Activated T-helper 17 cell treated with anti-CD3 and anti-CD28 coated beads, Interleukin-2, amount 50 U/mL, for 72 hours (primary cell): ENCODE measurements around the gene MORN1. TPM values are rescaled to one million over a fixed set of nuclear protein-coding genes. Genes with fewer than 3 reads are reported as not detected.

Source experiments
- ATAC-seq: fragments of 150-1000 bp; cut with Tn5 transposase; replicated peaks from 2 replicates; pipeline ENCODE4 v1.10.0; 2021; ENCODE audit warnings: mild to moderate bottlenecking, moderate library complexity
- H3K27ac Mint-ChIP-seq: one replicate; pipeline ENCODE4 v1.8.0; 2022; ENCODE audit warnings: mixed read lengths
- H3K27me3 Mint-ChIP-seq: one replicate; pipeline ENCODE4 v1.8.0; 2022; ENCODE audit warnings: mixed read lengths
- H3K36me3 Mint-ChIP-seq: one replicate; pipeline ENCODE4 v1.8.0; 2022; ENCODE audit warnings: low read depth, mild to moderate bottlenecking, mixed read lengths
- H3K4me1 Mint-ChIP-seq: one replicate; pipeline ENCODE4 v1.8.0; 2022; ENCODE audit warnings: mixed read lengths
- H3K4me3 Mint-ChIP-seq: one replicate; pipeline ENCODE4 v1.8.0; 2022; ENCODE audit warnings: mild to moderate bottlenecking, mixed read lengths
- H3K9me3 Mint-ChIP-seq: one replicate; pipeline ENCODE4 v1.8.0; 2022; ENCODE audit warnings: mixed read lengths
- total RNA-seq, 2 donors: library from RNA; stranded (reverse); gene quantifications; one replicate each; pipeline ENCODE4 v1.2.3, GENCODE V29; 2022

Gene MORN1
- total RNA-seq, 2 donors from 2014 or later: 4.4 to 5.3 TPM

GRCh38 chr1:2312160-2312514 lies 79.2 kb downstream of the MORN1 start:
- no peaks in the 10 kb centered on the region for H3K9me3 Mint-ChIP-seq
- no peak overlapping the region for H3K27ac Mint-ChIP-seq
- H3K27me3 Mint-ChIP-seq: no peaks in the 10 kb centered on the region
- no peak for ATAC-seq
- H3K4me3 Mint-ChIP-seq: no peak overlapping the region
- peaks cover 20% of the 10 kb centered on the region for H3K36me3 Mint-ChIP-seq
- H3K4me1 Mint-ChIP-seq: no peaks in the 10 kb centered on the region

- Mint-ChIP-seq H3K27ac (no peak overlapping the region), H3K4me1 (no peaks in the 10 kb centered on the region)
Observed at GRCh38 chr1:2311184-2312032, 79.9 kb downstream of the MORN1 start.

GRCh38 chr1:2310332-2311183 lies 80.8 kb downstream of the MORN1 start:
- no peaks in the 10 kb centered on the region for H3K4me1 Mint-ChIP-seq
- no peak overlapping the region for H3K27ac Mint-ChIP-seq
- no peaks in the 10 kb centered on the region for H3K9me3 Mint-ChIP-seq
- no peaks in the 10 kb centered on the region for H3K27me3 Mint-ChIP-seq
- no peak overlapping the region for H3K4me3 Mint-ChIP-seq
- ATAC-seq: no peak
- peaks cover 32% of the 10 kb centered on the region for H3K36me3 Mint-ChIP-seq

More at GRCh38 chr1:2311184-2312032, 79.9 kb downstream of the MORN1 start:
- H3K4me3 Mint-ChIP-seq: no peak overlapping the region
- no peaks in the 10 kb centered on the region for H3K27me3 Mint-ChIP-seq
- ATAC-seq: peak; percentile 50
- no peaks in the 10 kb centered on the region for H3K9me3 Mint-ChIP-seq
- peaks cover 26% of the 10 kb centered on the region for H3K36me3 Mint-ChIP-seq

GRCh38 chr1:2308844-2309243 lies 82.5 kb downstream of the MORN1 start:
- Mint-ChIP-seq H3K27ac (no peak overlapping the region), H3K4me3 (no peak overlapping the region), H3K4me1 (no peaks in the 10 kb centered on the region)

GRCh38 chr1:2307972-2308371 lies 83.4 kb downstream of the MORN1 start:
- Mint-ChIP-seq H3K9me3 (no peaks in the 10 kb centered on the region), H3K4me1 (no peaks in the 10 kb centered on the region), H3K36me3 (peaks cover 52% of the 10 kb centered on the region), H3K27me3 (no peaks in the 10 kb centered on the region), H3K4me3 (no peak overlapping the region), H3K27ac (no peak overlapping the region)
- ATAC-seq: no peak

More at GRCh38 chr1:2308844-2309243, 82.5 kb downstream of the MORN1 start:
- Mint-ChIP-seq H3K36me3 (peaks cover 43% of the 10 kb centered on the region), H3K9me3 (no peaks in the 10 kb centered on the region), H3K27me3 (no peaks in the 10 kb centered on the region)
- ATAC-seq: no peak

- Mint-ChIP-seq H3K27me3 (no peaks in the 10 kb centered on the region), H3K4me1 (no peaks in the 10 kb centered on the region), H3K27ac (no peak overlapping the region), H3K9me3 (no peaks in the 10 kb centered on the region), H3K4me3 (no peak overlapping the region), H3K36me3 (peaks cover 57% of the 10 kb centered on the region)
- no peak for ATAC-seq
Observed at GRCh38 chr1:2307064-2307605, 84.2 kb downstream of the MORN1 start.

GRCh38 chr1:2306151-2306978 lies 85.0 kb downstream of the MORN1 start:
- no peak for ATAC-seq
- no peaks in the 10 kb centered on the region for H3K27me3 Mint-ChIP-seq
- H3K4me3 Mint-ChIP-seq: no peak overlapping the region
- no peaks in the 10 kb centered on the region for H3K9me3 Mint-ChIP-seq
- no peaks in the 10 kb centered on the region for H3K4me1 Mint-ChIP-seq
- no peak overlapping the region for H3K27ac Mint-ChIP-seq
- H3K36me3 Mint-ChIP-seq: peaks cover 57% of the 10 kb centered on the region

- no peak overlapping the region for H3K4me3 Mint-ChIP-seq
- no peak overlapping the region for H3K27ac Mint-ChIP-seq
- ATAC-seq: no peak
- no peaks in the 10 kb centered on the region for H3K27me3 Mint-ChIP-seq
- peaks cover 57% of the 10 kb centered on the region for H3K36me3 Mint-ChIP-seq
- H3K4me1 Mint-ChIP-seq: no peaks in the 10 kb centered on the region
- no peaks in the 10 kb centered on the region for H3K9me3 Mint-ChIP-seq
Observed at GRCh38 chr1:2304921-2305681, 86.3 kb downstream of the MORN1 start.

- Mint-ChIP-seq H3K27me3 (no peaks in the 10 kb centered on the region), H3K36me3 (peaks cover 57% of the 10 kb centered on the region), H3K9me3 (no peaks in the 10 kb centered on the region), H3K4me1 (no peaks in the 10 kb centered on the region), H3K4me3 (no peak overlapping the region), H3K27ac (no peak overlapping the region)
- ATAC-seq: no peak
Observed at GRCh38 chr1:2304282-2304681, 87.1 kb downstream of the MORN1 start.

GRCh38 chr1:2303781-2304180 lies 87.6 kb downstream of the MORN1 start:
- Mint-ChIP-seq H3K9me3 (no peaks in the 10 kb centered on the region), H3K4me3 (no peak overlapping the region), H3K27me3 (no peaks in the 10 kb centered on the region), H3K27ac (no peak overlapping the region), H3K36me3 (peaks cover 57% of the 10 kb centered on the region), H3K4me1 (peaks cover 1% of the 10 kb centered on the region)
- no peak for ATAC-seq

- H3K4me3 Mint-ChIP-seq: no peak overlapping the region
- H3K27ac Mint-ChIP-seq: no peak overlapping the region
- H3K36me3 Mint-ChIP-seq: peaks cover 53% of the 10 kb centered on the region
- H3K9me3 Mint-ChIP-seq: no peaks in the 10 kb centered on the region
- H3K4me1 Mint-ChIP-seq: peaks cover 5% of the 10 kb centered on the region
- ATAC-seq: no peak
- H3K27me3 Mint-ChIP-seq: no peaks in the 10 kb centered on the region
Observed at GRCh38 chr1:2303016-2303775, 88.2 kb downstream of the MORN1 start.

- Mint-ChIP-seq H3K9me3 (no peaks in the 10 kb centered on the region), H3K27me3 (no peaks in the 10 kb centered on the region), H3K27ac (no peak overlapping the region), H3K36me3 (peaks cover 45% of the 10 kb centered on the region), H3K4me1 (peaks cover 5% of the 10 kb centered on the region), H3K4me3 (peak overlapping the region; percentile 83)
- no peak for ATAC-seq
Observed at GRCh38 chr1:2302292-2302925, 88.9 kb downstream of the MORN1 start.
